A549 (cell line): ENCODE measurements around the gene GOPC. TPM values are rescaled to one million over a fixed set of nuclear protein-coding genes. Genes with fewer than 3 reads are reported as not detected.

Experiments used
- ATAC-seq, 2 experiments: fragments of 200-7000 bp in 1 of 2; fragments of >200 bp in 1 of 2; cut with Nextera tagmentation in 1 of 2; cut with Tn5 transposase in 1 of 2; 3 replicates each; pipeline versions ENCODE4 v1.8.0 to v1.9.1; 2018 to 2020; ENCODE audit warnings: mild to moderate bottlenecking in 1 of 2, moderate library complexity in 1 of 2
- CTCF ChIA-PET: fragments of 300-600 bp; sonication (Branson Sonifier 250); formaldehyde crosslinking; extraction: SDS; loops from one replicate; lab custom pipeline; 2021; ENCODE audit warnings: antibody characterized with exemption, inconsistent platforms; lab: Yijun Ruan, JAX
- POLR2A ChIA-PET: fragments of 350-600 bp; formaldehyde crosslinking; extraction: SDS; loops from one replicate; lab custom pipeline; 2021; ENCODE audit warnings: antibody characterized with exemption, inconsistent platforms; lab: Yijun Ruan, JAX
- DNase-seq, 2 experiments: peaks; one replicate each; pipeline versions ENCODE4 v3.0.0 to v3.0.0-alpha.2; 2011 to 2016; ENCODE audit warnings: low read depth in 1 of 2, low spot score in 1 of 2
- FAIRE-seq: peaks from 2 replicates; lab custom pipeline; 2011; peaks lifted over from hg19 to GRCh38; lab: Jason Lieb, UNC
- H3K27ac ChIP-seq, 2 experiments: fragments of >200 bp; sonication (Bioruptor Twin); formaldehyde crosslinking; 3 replicates each; pipeline ENCODE4 v1.5.1; 2016 to 2017
- H3K4me1 ChIP-seq: fragments of >200 bp; sonication (Bioruptor Twin); formaldehyde crosslinking; 3 replicates; pipeline ENCODE4 v1.6.1; 2016
- H3K4me2 ChIP-seq: fragments of >200 bp; sonication (Bioruptor Twin); formaldehyde crosslinking; 3 replicates; pipeline ENCODE4 v1.6.1; 2016
- H3K4me3 ChIP-seq: fragments of >200 bp; sonication (Bioruptor Twin); formaldehyde crosslinking; 3 replicates; pipeline ENCODE4 v1.5.1; 2016
- H3K9me3 ChIP-seq: fragments of >200 bp; sonication (Bioruptor Twin); formaldehyde crosslinking; 3 replicates; pipeline ENCODE4 v1.6.1; 2016
- ATOH8 ChIP-seq: fragments of 250-450 bp; sonication (Bioruptor Pico); IDR thresholded peaks from 2 replicates; pipeline ENCODE4 v1.5.0; 2020; ENCODE audit warnings: low read depth, mild to moderate bottlenecking, moderate library complexity
- BHLHE40 ChIP-seq: IDR thresholded peaks from 2 replicates; pipeline ENCODE4 v1.6.1; 2012; ENCODE audit warnings: low read depth, low read length, inconsistent platforms
- CBX2 ChIP-seq: fragments of 200-600 bp; sonication (generic); IDR thresholded peaks from 2 replicates; pipeline ENCODE4 v1.6.1; 2016; ENCODE audit warnings: low read depth, mild to moderate bottlenecking, borderline replicate concordance
- E2F6 ChIP-seq: IDR thresholded peaks from 2 replicates; pipeline ENCODE4 v1.6.1; 2012; ENCODE audit warnings: low read depth, borderline replicate concordance
- EHF ChIP-seq: fragments of 250-450 bp; sonication (Bioruptor Pico); IDR thresholded peaks from 2 replicates; pipeline ENCODE4 v1.5.0; 2020; ENCODE audit warnings: mild to moderate bottlenecking
- EP300 ChIP-seq, 2 experiments: fragments of >200 bp; sonication (Bioruptor Twin); formaldehyde crosslinking; IDR thresholded peaks; 2 replicates in 1 of 2; 3 replicates in 1 of 2; pipeline ENCODE4 v1.6.1; 2016 to 2017
- ESRRA ChIP-seq: fragments of 150-350 bp; IDR thresholded peaks from 2 replicates; pipeline ENCODE4 v1.6.1; 2014; ENCODE audit warnings: mild to moderate bottlenecking, low read length, borderline replicate concordance
- FOSB ChIP-seq: fragments of 250-450 bp; sonication (Bioruptor Pico); IDR thresholded peaks from 2 replicates; pipeline ENCODE4 v1.5.0; 2020; ENCODE audit warnings: mild to moderate bottlenecking, moderate library complexity
- FOSL2 ChIP-seq, 2 experiments: fragments of 450-650 bp in 1 of 2; fragments of >200 bp in 1 of 2; sonication (Bioruptor Twin) in 1 of 2; formaldehyde crosslinking; IDR thresholded peaks; 2 replicates each; pipeline versions ENCODE4 v1.5.0 to v1.6.1; 2016 to 2020; ENCODE audit warnings: mild to moderate bottlenecking in 1 of 2, moderate library complexity in 1 of 2
- GATA3 ChIP-seq: IDR thresholded peaks from 2 replicates; pipeline ENCODE4 v1.6.1; 2012; ENCODE audit warnings: borderline replicate concordance
- HDAC2 ChIP-seq: fragments of 200-600 bp; sonication (generic); IDR thresholded peaks from 2 replicates; pipeline ENCODE4 v1.6.1; 2016
- HOXA7 ChIP-seq: fragments of 250-450 bp; sonication (Bioruptor Pico); IDR thresholded peaks from 2 replicates; pipeline ENCODE4 v1.5.0; 2020; ENCODE audit warnings: mild to moderate bottlenecking, moderate library complexity
- HOXB13 ChIP-seq: fragments of 250-450 bp; sonication (Bioruptor Pico); IDR thresholded peaks from 2 replicates; pipeline ENCODE4 v1.5.0; 2020; ENCODE audit warnings: low read depth, mild to moderate bottlenecking, moderate library complexity
- JUNB ChIP-seq: fragments of >200 bp; sonication (Bioruptor Twin); formaldehyde crosslinking; IDR thresholded peaks from 2 replicates; pipeline ENCODE4 v1.6.1; 2016
- KDM5A ChIP-seq: fragments of 200-600 bp; sonication (generic); IDR thresholded peaks from 2 replicates; pipeline ENCODE4 v1.6.1; 2016; ENCODE audit warnings: antibody characterized with exemption, mild to moderate bottlenecking
- MAFK ChIP-seq: fragments of 450-650 bp; IDR thresholded peaks from 2 replicates; pipeline ENCODE4 v1.6.1; 2014; ENCODE audit not compliant: partially characterized antibody
- MAX ChIP-seq: IDR thresholded peaks from 2 replicates; pipeline ENCODE4 v1.6.1; 2012
- MAZ ChIP-seq: fragments of 150-350 bp; IDR thresholded peaks from 2 replicates; pipeline ENCODE4 v1.6.1; 2014; ENCODE audit warnings: antibody characterized with exemption, low read depth, low read length, borderline replicate concordance
- NFE2L2 ChIP-seq: fragments of 150-350 bp; conservative IDR thresholded peaks from 2 replicates; pipeline ENCODE4 v1.6.1; 2014; ENCODE audit warnings: low read length
- NPAS2 ChIP-seq: fragments of 250-450 bp; sonication (Bioruptor Pico); IDR thresholded peaks from 2 replicates; pipeline ENCODE4 v1.8.0; 2022; ENCODE audit warnings: mild to moderate bottlenecking, moderate library complexity, borderline replicate concordance
- POLR2A ChIP-seq: IDR thresholded peaks from 2 replicates; pipeline ENCODE4 v1.6.1; 2012; ENCODE audit warnings: mild to moderate bottlenecking, low read length
- RAD21 ChIP-seq, 2 experiments: fragments of >200 bp in 1 of 2; sonication (Bioruptor Twin) in 1 of 2; formaldehyde crosslinking in 1 of 2; IDR thresholded peaks in 1 of 2; conservative IDR thresholded peaks in 1 of 2; 2 replicates in 1 of 2; 3 replicates in 1 of 2; pipeline ENCODE4 v1.6.1; 2012 to 2018; ENCODE audit warnings: inconsistent platforms in 1 of 2
- RARB ChIP-seq: fragments of 250-450 bp; sonication (Bioruptor Pico); IDR thresholded peaks from 2 replicates; pipeline ENCODE4 v1.8.0; 2021; ENCODE audit warnings: mild to moderate bottlenecking, moderate library complexity
- RFX5 ChIP-seq: fragments of 450-650 bp; IDR thresholded peaks from 2 replicates; pipeline ENCODE4 v1.7.1; 2014; ENCODE audit warnings: antibody characterized with exemption, mild to moderate bottlenecking, moderate library complexity
- SMC3 ChIP-seq: fragments of >200 bp; sonication (Bioruptor Twin); formaldehyde crosslinking; IDR thresholded peaks from 3 replicates; pipeline ENCODE4 v1.6.1; 2018; ENCODE audit warnings: inconsistent platforms
- TP53 ChIP-seq: fragments of 250-450 bp; sonication (Bioruptor Pico); IDR thresholded peaks from 2 replicates; pipeline ENCODE4 v1.5.0; 2021; ENCODE audit warnings: mild to moderate bottlenecking, moderate library complexity
- ZC3H11A ChIP-seq: fragments of 450-650 bp; IDR thresholded peaks from 2 replicates; pipeline ENCODE4 v1.6.1; 2014; ENCODE audit warnings: antibody characterized with exemption, mild to moderate bottlenecking
- ZFP36 ChIP-seq: fragments of 450-650 bp; IDR thresholded peaks from 2 replicates; pipeline ENCODE4 v1.6.1; 2014; ENCODE audit warnings: borderline replicate concordance; ENCODE audit not compliant: partially characterized antibody
- WGBS: methylation state at CpG from one replicate; pipeline ENCODE4 v1.1.6; 2017; ENCODE audit errors: missing lambda C conversion rate; 5-methylcytosine and 5-hydroxymethylcytosine counted together
- polyA plus RNA-seq, 4 experiments: library from polyadenylated mRNA; depleted of rRNA in 3 of 4; stranded (reverse); fragments of >200 nt; fragmentation: RNase III in 1 of 4; extraction: RNeasy Plus Mini Kit Qiagen cat#74134 plus additional on column Dnase treatment in 1 of 4; gene quantifications; 2 replicates in 3 of 4; 3 replicates in 1 of 4; pipeline ENCODE4 v1.2.3, GENCODE V29; 2011 to 2017

Gene GOPC
- polyA plus RNA-seq, 2 of the 4 experiments (the other 2 are of a cell fraction): 33.0 to 38.9 TPM

- ATAC-seq (no peak), DNase-seq (no peak), FAIRE-seq (no peak)
- no peak overlapping the region for H3K27ac ChIP-seq
- CTCF ChIA-PET: interaction anchor here (3.9 kb wide), 1 partner anchor 13 kb away, joined by 13 read pairs; no protein-coding TSS in a partner anchor
- no peak for TF ChIP-seq SMC3
- no peak for TF ChIP-seq JUNB
- TF ChIP-seq ZFP36: no peak
- no peak for TF ChIP-seq NPAS2 (CRISPR knock-in tag)
- no peak for TF ChIP-seq EHF (CRISPR knock-in tag)
- TF ChIP-seq RAD21 (conservative IDR thresholded peaks at IDR 0.05 in 1 of 2, IDR thresholded peaks at IDR 0.05 in 1 of 2): no peak
- no peak for TF ChIP-seq RARB (CRISPR knock-in tag)
- no peak for TF ChIP-seq ZC3H11A
- TF ChIP-seq BHLHE40: no peak
- TF ChIP-seq CBX2: no peak
- TF ChIP-seq MAX: no peak
- no peak for TF ChIP-seq HDAC2
- TF ChIP-seq FOSB (CRISPR knock-in tag): no peak
- TF ChIP-seq GATA3: no peak
- TF ChIP-seq KDM5A: no peak
- no peak for TF ChIP-seq EP300 (IDR thresholded peaks at IDR 0.05)
- TF ChIP-seq HOXB13 (CRISPR knock-in tag): no peak
- TF ChIP-seq, all 56 proteins: peak for 0
- no peaks in the 10 kb centered on the region for H3K9me3 ChIP-seq
- POLR2A ChIA-PET: no interaction called here
- H3K4me2 ChIP-seq: no peak overlapping the region
- H3K4me3 ChIP-seq: no peak overlapping the region
- 79% methylated on average over 1 of the region's 1 CpG for WGBS
- no peaks in the 10 kb centered on the region for H3K4me1 ChIP-seq
Measured at GRCh38 chr6:117568831-117569410, 33.4 kb downstream of the GOPC start.

- ChIA-PET CTCF (interaction anchor here (0.8 to 3.9 kb wide), 2 partner anchors 12 to 119 kb away, joined by 3 to 13 read pairs; no protein-coding TSS in a partner anchor), POLR2A (no interaction called here)
- ATAC-seq (no peak), DNase-seq (no peak), FAIRE-seq (no peak)
- H3K9me3 ChIP-seq: no peaks in the 10 kb centered on the region
- H3K4me2 ChIP-seq: no peak overlapping the region
- H3K4me3 ChIP-seq: no peak overlapping the region
- TF ChIP-seq MAFK: peak; percentile 68
- TF ChIP-seq E2F6: no peak
- no peak overlapping the region for H3K27ac ChIP-seq
- H3K4me1 ChIP-seq: no peaks in the 10 kb centered on the region
- 93% methylated on average over 2 of the region's 2 CpGs for WGBS
Measured at GRCh38 chr6:117568247-117568646, 34.1 kb downstream of the GOPC start.

GRCh38 chr6:117564681-117565080, 37.6 kb downstream of the GOPC start:
- FAIRE-seq: no peak
- CTCF ChIA-PET: interaction anchor here (1.1 to 1.6 kb wide), 2 partner anchors 9 to 115 kb away, joined by 4 to 5 read pairs; no protein-coding TSS in a partner anchor
- 81% methylated on average over 1 of the region's 1 CpG for WGBS

GRCh38 chr6:117561128-117561527, 41.2 kb downstream of the GOPC start:
- TF ChIP-seq RFX5 (no peak), HDAC2 (no peak), ESRRA (no peak), SMC3 (no peak), ATOH8 (CRISPR knock-in tag) (no peak), TP53 (CRISPR knock-in tag) (no peak)
- peaks cover 4% of the 10 kb centered on the region; the same call in 1 of the 3 replicates for H3K4me1 ChIP-seq
- ChIA-PET CTCF (no interaction called here), POLR2A (no interaction called here)
- DNase-seq (no peak), FAIRE-seq (no peak), ATAC-seq (no peak)
- 81% methylated on average over 3 of the region's 3 CpGs for WGBS
- no peak overlapping the region for H3K4me2 ChIP-seq
- no peak overlapping the region for H3K27ac ChIP-seq
- no peak overlapping the region for H3K4me3 ChIP-seq
- no peaks in the 10 kb centered on the region for H3K9me3 ChIP-seq

More at GRCh38 chr6:117564681-117565080, 37.6 kb downstream of the GOPC start:
- H3K9me3 ChIP-seq: no peaks in the 10 kb centered on the region
- no peak overlapping the region for H3K4me2 ChIP-seq
- no peak for TF ChIP-seq FOSL2 (IDR thresholded peaks at IDR 0.05)
- TF ChIP-seq FOSL2 (CRISPR knock-in tag; IDR thresholded peaks at IDR 0.05): no peak
- TF ChIP-seq MAZ: no peak
- no peak for TF ChIP-seq SMC3
- TF ChIP-seq HOXA7 (CRISPR knock-in tag): no peak
- TF ChIP-seq POLR2A: no peak
- TF ChIP-seq NFE2L2: no peak
- no peak for TF ChIP-seq GATA3
- DNase-seq (no peak), ATAC-seq (no peak)
- H3K27ac ChIP-seq: no peak overlapping the region
- POLR2A ChIA-PET: no interaction called here
- no peak overlapping the region for H3K4me3 ChIP-seq
- peaks cover 4% of the 10 kb centered on the region; the same call in 1 of the 3 replicates for H3K4me1 ChIP-seq
